Fibroblast of the aortic adventitia (primary cell): ENCODE results near the gene ARHGEF10L. TPM values are rescaled to one million over a fixed set of nuclear protein-coding genes. Genes with fewer than 3 reads are reported as not detected.

Source experiments
- DNase-seq: peaks from one replicate; pipeline ENCODE4 v3.0.0-alpha.2; 2010; ENCODE audit warnings: low read depth
- H3K4me3 ChIP-seq: 2 replicates; pipeline ENCODE4 v1.5.1; 2011; ENCODE audit warnings: low read depth, mild to moderate bottlenecking, control low read depth, low read length, moderate library complexity
- CTCF ChIP-seq: IDR thresholded peaks from 2 replicates; pipeline ENCODE4 v1.5.1; 2011; ENCODE audit warnings: mild to moderate bottlenecking, low read length, control low read depth, inconsistent platforms; ENCODE audit not compliant: insufficient read depth
- total RNA-seq: library from RNA; depleted of rRNA; stranded (reverse); fragments of >200 nt; gene quantifications from 2 replicates; pipeline ENCODE4 v1.2.3, GENCODE V29; 2012; ENCODE audit warnings: low replicate concordance

Gene ARHGEF10L
- total RNA-seq, 1 donor, result 23.9 TPM

- no peak for TF ChIP-seq CTCF
- H3K4me3 ChIP-seq, result no peak overlapping the region
- DNase-seq, result no peak
These were observed 149.5 kb downstream of the ARHGEF10L start for GRCh38 chr1:17689011-17689410.

DNA sequence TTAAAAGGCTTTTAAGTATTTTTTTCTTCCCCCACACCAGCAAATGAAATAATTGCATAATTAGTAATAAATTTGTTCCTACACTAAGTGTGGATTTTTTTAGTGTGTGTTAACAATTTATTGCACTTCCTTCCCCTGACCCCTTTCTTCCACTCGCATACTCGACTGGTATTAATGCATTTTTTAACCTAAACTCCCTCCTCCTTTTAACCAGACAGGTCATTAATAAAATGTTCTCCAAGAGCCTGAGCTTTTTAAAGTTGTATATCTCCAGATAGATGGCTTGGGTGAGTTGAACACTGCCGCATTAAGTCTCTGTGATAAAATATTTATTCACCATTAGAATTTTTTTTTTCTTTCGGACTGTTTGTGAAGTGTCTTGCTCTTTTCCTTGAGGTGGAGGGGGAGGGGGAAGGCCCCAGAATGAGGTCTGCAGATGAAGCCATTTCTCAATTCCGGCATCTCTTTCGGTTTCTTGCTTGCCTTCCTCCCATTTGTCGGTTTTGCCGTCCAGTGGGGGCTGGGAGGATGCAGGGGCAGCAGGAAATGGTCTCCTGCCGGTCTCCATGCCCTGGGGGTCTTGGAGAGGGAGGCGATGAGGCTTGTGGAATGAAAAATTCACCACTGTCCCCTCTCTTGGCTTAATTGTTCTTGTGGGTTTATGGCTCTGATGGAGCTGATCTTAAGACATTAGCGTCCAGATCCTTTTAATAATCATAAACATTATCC, 151.6 kb downstream of the ARHGEF10L start:
- H3K4me3 ChIP-seq, result no peak overlapping the region
- DNase-seq, result no peak
- no peak for TF ChIP-seq CTCF

GRCh38 chr1:17692645-17693044, 153.1 kb downstream of the ARHGEF10L start:
- DNase-seq, result no peak
- TF ChIP-seq CTCF, result no peak
- H3K4me3 ChIP-seq, result no peak overlapping the region

DNA sequence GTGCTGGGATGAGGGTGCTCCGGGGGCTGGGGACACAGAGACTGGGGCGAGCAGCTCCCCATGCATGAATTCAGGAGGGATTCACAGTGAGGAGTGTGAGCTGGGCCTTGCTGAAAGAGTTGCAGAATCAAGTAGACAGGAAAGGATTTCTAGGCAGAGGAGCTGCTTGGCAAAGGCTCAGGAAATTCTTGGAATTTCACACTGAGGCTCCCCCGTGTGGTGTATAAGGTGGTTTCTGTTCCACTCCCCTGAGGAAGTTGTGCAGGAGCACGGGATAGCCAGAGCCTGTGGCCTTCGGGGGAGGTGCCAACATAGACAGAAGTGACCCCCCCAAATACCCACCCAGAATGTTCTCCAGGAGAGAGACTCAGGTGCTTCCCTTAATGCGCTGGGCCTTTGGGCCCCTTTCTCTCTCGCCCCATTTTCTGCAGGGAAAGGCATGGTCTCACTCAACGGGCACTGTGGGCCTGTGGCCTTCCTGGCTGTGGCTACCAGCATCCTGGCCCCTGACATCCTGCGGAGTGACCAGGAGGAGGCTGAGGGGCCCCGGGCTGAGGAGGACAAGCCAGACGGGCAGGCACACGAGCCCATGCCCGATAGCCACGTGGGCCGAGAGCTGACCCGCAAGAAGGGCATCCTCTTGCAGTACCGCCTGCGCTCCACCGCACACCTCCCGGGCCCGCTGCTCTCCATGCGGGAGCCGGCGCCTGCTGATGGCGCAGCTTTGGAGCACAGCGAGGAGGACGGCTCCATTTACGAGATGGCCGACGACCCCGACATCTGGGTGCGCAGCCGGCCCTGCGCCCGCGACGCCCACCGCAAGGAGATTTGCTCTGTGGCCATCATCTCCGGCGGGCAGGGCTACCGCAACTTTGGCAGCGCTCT, 157.2 kb downstream of the ARHGEF10L start:
- peak; percentile 51 for TF ChIP-seq CTCF
- peak; percentile 79 for DNase-seq
- no peak overlapping the region for H3K4me3 ChIP-seq

GRCh38 chr1:17697458-17697857, 158.0 kb downstream of the ARHGEF10L start:
- no peak for TF ChIP-seq CTCF
- DNase-seq, result no peak
- no peak overlapping the region for H3K4me3 ChIP-seq

- DNase-seq, result no peak
- H3K4me3 ChIP-seq, result no peak overlapping the region
- no peak for TF ChIP-seq CTCF
These were observed 160.1 kb downstream of the ARHGEF10L start for GRCh38 chr1:17699581-17699980.
